ENCODE data around the gene HSPB2.
"Not testable (repeated sequence)": the region's sequence is repeated elsewhere in the genome, so short reads cannot be mapped to it uniquely, and the experiment has no call there.

Gene HSPB2

GRCh38 chr11:111912535-111912934 is at the start of gene HSPB2:
HSPB2 (plus strand) TSS chr11:111912734; CDS start chr11:111912830, 96 bp downstream.
- H3K27ac ChIP-seq (ENCODE audit: low read depth, low read length), result peak within 1 kb of the TSS; percentile 78
- no peaks in the 10 kb centered on the region for H3K27me3 ChIP-seq (ENCODE audit: insufficient read depth, low read length)
- H3K4me1 ChIP-seq (ENCODE audit: control insufficient read depth, insufficient read depth, low read length, unreplicated experiment), result peaks cover 46% of the 10 kb centered on the region
- H3K79me2 ChIP-seq (ENCODE audit: control insufficient read depth, insufficient read depth, low read length, unreplicated experiment), result peaks cover 17% of the 10 kb centered on the region
- H2AFZ ChIP-seq (ENCODE audit: low read length, unreplicated experiment), result peak within 1 kb of the TSS; percentile 34
- H3K4me3 ChIP-seq (ENCODE audit: low read depth, low read length), result peak within 1 kb of the TSS; percentile 73
- H3K36me3 ChIP-seq (ENCODE audit: insufficient read depth, low read length), result 0 out of 2 replicates have a peak, but pooled peaks cover 5% of the 10 kb centered on the region

GRCh38 chr11:111870113-111870512 is 42.4 kb upstream of the HSPB2 start:
- Histone ChIP-seq H3K4me3 (ENCODE audit: low read depth, low read length) (peak overlapping the region; percentile 86; the same call in 1 of the 2 replicates), H3K36me3 (ENCODE audit: insufficient read depth, low read length) (peaks cover 11% of the 10 kb centered on the region; the same call in 1 of the 2 replicates), H3K27me3 (ENCODE audit: insufficient read depth, low read length) (no peaks in the 10 kb centered on the region), H3K4me1 (ENCODE audit: control insufficient read depth, insufficient read depth, low read length, unreplicated experiment) (no peaks in the 10 kb centered on the region), H3K27ac (ENCODE audit: low read depth, low read length) (no peak overlapping the region), H3K79me2 (ENCODE audit: control insufficient read depth, insufficient read depth, low read length, unreplicated experiment) (peaks cover 3% of the 10 kb centered on the region), H2AFZ (ENCODE audit: low read length, unreplicated experiment) (no peak overlapping the region)

GRCh38 chr11:111870522-111870885 is 42.0 kb upstream of the HSPB2 start:
- H3K79me2 ChIP-seq (ENCODE audit: control insufficient read depth, insufficient read depth, low read length, unreplicated experiment), result peaks cover 3% of the 10 kb centered on the region
- H2AFZ ChIP-seq (ENCODE audit: low read length, unreplicated experiment), result peak overlapping the region; percentile 36
- H3K4me3 ChIP-seq (ENCODE audit: low read depth, low read length), result peak overlapping the region; percentile 86
- no peaks in the 10 kb centered on the region for H3K4me1 ChIP-seq (ENCODE audit: control insufficient read depth, insufficient read depth, low read length, unreplicated experiment)
- 0 out of 2 replicates have a peak, but pooled peaks cover 7% of the 10 kb centered on the region for H3K36me3 ChIP-seq (ENCODE audit: insufficient read depth, low read length)
- no peaks in the 10 kb centered on the region for H3K27me3 ChIP-seq (ENCODE audit: insufficient read depth, low read length)
- no peak overlapping the region; the same call in 1 of the 2 replicates for H3K27ac ChIP-seq (ENCODE audit: low read depth, low read length)

- H3K36me3 ChIP-seq (ENCODE audit: insufficient read depth, low read length), result 0 out of 2 replicates have a peak, but pooled peaks cover 7% of the 10 kb centered on the region
- H3K79me2 ChIP-seq (ENCODE audit: control insufficient read depth, insufficient read depth, low read length, unreplicated experiment), result peaks cover 3% of the 10 kb centered on the region
- H3K27me3 ChIP-seq (ENCODE audit: insufficient read depth, low read length), result no peaks in the 10 kb centered on the region
- peak within 1 kb of the TSS; percentile 36 for H2AFZ ChIP-seq (ENCODE audit: low read length, unreplicated experiment)
- H3K4me3 ChIP-seq (ENCODE audit: low read depth, low read length), result peak within 1 kb of the TSS; percentile 86
- H3K27ac ChIP-seq (ENCODE audit: low read depth, low read length), result peak within 1 kb of the TSS; percentile 46
- H3K4me1 ChIP-seq (ENCODE audit: control insufficient read depth, insufficient read depth, low read length, unreplicated experiment), result no peaks in the 10 kb centered on the region
Observed at GRCh38 chr11:111870886-111871692, 41.4 kb upstream of the HSPB2 start, which contains the start of gene ALG9. ALG9 (minus strand) TSS chr11:111871581; CDS start chr11:111871482, 99 bp downstream.

- Histone ChIP-seq H3K79me2 (ENCODE audit: control insufficient read depth, insufficient read depth, low read length, unreplicated experiment) (peaks cover 3% of the 10 kb centered on the region), H3K27ac (ENCODE audit: low read depth, low read length) (no peak overlapping the region), H3K27me3 (ENCODE audit: insufficient read depth, low read length) (no peaks in the 10 kb centered on the region), H3K4me1 (ENCODE audit: control insufficient read depth, insufficient read depth, low read length, unreplicated experiment) (no peaks in the 10 kb centered on the region), H2AFZ (ENCODE audit: low read length, unreplicated experiment) (peak overlapping the region; percentile 36), H3K4me3 (ENCODE audit: low read depth, low read length) (peak overlapping the region; percentile 86), H3K36me3 (ENCODE audit: insufficient read depth, low read length) (0 out of 2 replicates have a peak, but pooled peaks cover 7% of the 10 kb centered on the region)
Observed at GRCh38 chr11:111871693-111872161, 40.8 kb upstream of the HSPB2 start.

- Histone ChIP-seq H3K27ac (ENCODE audit: low read depth, low read length) (peak overlapping the region; percentile 87), H2AFZ (ENCODE audit: low read length, unreplicated experiment) (peak overlapping the region; percentile 91), H3K27me3 (ENCODE audit: insufficient read depth, low read length) (no peaks in the 10 kb centered on the region), H3K79me2 (ENCODE audit: control insufficient read depth, insufficient read depth, low read length, unreplicated experiment) (no peaks in the 10 kb centered on the region), H3K4me1 (ENCODE audit: control insufficient read depth, insufficient read depth, low read length, unreplicated experiment) (peaks cover 7% of the 10 kb centered on the region), H3K4me3 (ENCODE audit: low read depth, low read length) (peak overlapping the region; percentile 84), H3K36me3 (ENCODE audit: insufficient read depth, low read length) (no peaks in the 10 kb centered on the region)
Observed at GRCh38 chr11:111878385-111878848, 34.1 kb upstream of the HSPB2 start.

GRCh38 chr11:111878849-111879636 is 33.5 kb upstream of the HSPB2 start, which contains the start of the genes CFAP68 and FDXACB1:
CFAP68 (plus strand) TSS chr11:111879541; CDS start chr11:111879561, 20 bp downstream.
FDXACB1 (minus strand) TSS chr11:111879165; CDS start chr11:111879132, 33 bp downstream.
- Histone ChIP-seq H3K79me2 (ENCODE audit: control insufficient read depth, insufficient read depth, low read length, unreplicated experiment) (no peaks in the 10 kb centered on the region), H2AFZ (ENCODE audit: low read length, unreplicated experiment) (peak within 1 kb of the TSS; percentile 91), H3K4me3 (ENCODE audit: low read depth, low read length) (peak within 1 kb of the TSS; percentile 84), H3K36me3 (ENCODE audit: insufficient read depth, low read length) (no peaks in the 10 kb centered on the region), H3K4me1 (ENCODE audit: control insufficient read depth, insufficient read depth, low read length, unreplicated experiment) (peaks cover 7% of the 10 kb centered on the region), H3K27me3 (ENCODE audit: insufficient read depth, low read length) (no peaks in the 10 kb centered on the region), H3K27ac (ENCODE audit: low read depth, low read length) (peak within 1 kb of the TSS; percentile 87)

GRCh38 chr11:111879637-111879960 is 32.9 kb upstream of the HSPB2 start:
- Histone ChIP-seq H3K4me3 (ENCODE audit: low read depth, low read length) (peak overlapping the region; percentile 84), H3K36me3 (ENCODE audit: insufficient read depth, low read length) (no peaks in the 10 kb centered on the region), H3K4me1 (ENCODE audit: control insufficient read depth, insufficient read depth, low read length, unreplicated experiment) (peaks cover 7% of the 10 kb centered on the region), H2AFZ (ENCODE audit: low read length, unreplicated experiment) (peak overlapping the region; percentile 87), H3K27me3 (ENCODE audit: insufficient read depth, low read length) (no peaks in the 10 kb centered on the region), H3K27ac (ENCODE audit: low read depth, low read length) (peak overlapping the region; percentile 87), H3K79me2 (ENCODE audit: control insufficient read depth, insufficient read depth, low read length, unreplicated experiment) (no peaks in the 10 kb centered on the region)

GRCh38 chr11:111882202-111882601 is 30.3 kb upstream of the HSPB2 start:
- no peak overlapping the region for H3K27ac ChIP-seq (ENCODE audit: low read depth, low read length)
- H3K79me2 ChIP-seq (ENCODE audit: control insufficient read depth, insufficient read depth, low read length, unreplicated experiment), result no peaks in the 10 kb centered on the region
- no peak overlapping the region for H2AFZ ChIP-seq (ENCODE audit: low read length, unreplicated experiment)
- H3K27me3 ChIP-seq (ENCODE audit: insufficient read depth, low read length), result no peaks in the 10 kb centered on the region
- H3K4me3 ChIP-seq (ENCODE audit: low read depth, low read length), result no peak overlapping the region
- peaks cover 7% of the 10 kb centered on the region for H3K4me1 ChIP-seq (ENCODE audit: control insufficient read depth, insufficient read depth, low read length, unreplicated experiment)
- no peaks in the 10 kb centered on the region for H3K36me3 ChIP-seq (ENCODE audit: insufficient read depth, low read length)

GRCh38 chr11:111885053-111885452 is 27.5 kb upstream of the HSPB2 start:
- H2AFZ ChIP-seq (ENCODE audit: low read length, unreplicated experiment); H3K4me3 ChIP-seq (ENCODE audit: low read depth, low read length); H3K27me3 ChIP-seq (ENCODE audit: insufficient read depth, low read length); H3K79me2 ChIP-seq (ENCODE audit: control insufficient read depth, insufficient read depth, low read length, unreplicated experiment); H3K36me3 ChIP-seq (ENCODE audit: insufficient read depth, low read length); H3K27ac ChIP-seq (ENCODE audit: low read depth, low read length); H3K4me1 ChIP-seq (ENCODE audit: control insufficient read depth, insufficient read depth, low read length, unreplicated experiment): not testable (repeated sequence)
